GM10248 (cell line): ENCODE results near the gene EMILIN1.

Experiments used
- CTCF ChIA-PET: fragments of 300-600 bp; sonication (Branson Sonifier 250); formaldehyde crosslinking; extraction: SDS; loops from one replicate; lab custom pipeline; 2021; ENCODE audit warnings: antibody characterized with exemption; lab: Yijun Ruan, JAX
- POLR2A ChIA-PET: fragments of 350-650 bp; sonication (Branson Sonifier 250); formaldehyde crosslinking; extraction: SDS; loops from one replicate; lab custom pipeline; 2020; ENCODE audit warnings: antibody characterized with exemption; lab: Yijun Ruan, JAX
- DNase-seq: peaks from one replicate; pipeline ENCODE4 v3.0.0; 2012; ENCODE audit errors: extremely low spot score
- CTCF ChIP-seq: IDR thresholded peaks from 2 replicates; pipeline ENCODE4 v1.5.1; 2012; ENCODE audit warnings: mild to moderate bottlenecking, low read depth; ENCODE audit errors: extremely low read depth, missing control alignments, control extremely low read depth

Gene EMILIN1

GRCh38 chr2:27076323-27076722 lies 2.1 kb upstream of the EMILIN1 start:
- CTCF ChIA-PET = interaction anchor here (1.9 kb wide), 1 partner anchor 16 kb away, joined by 4 read pairs; no protein-coding TSS in a partner anchor
- POLR2A ChIA-PET = no interaction called here
- TF ChIP-seq CTCF = no peak
- DNase-seq = no peak

- TF ChIP-seq CTCF = no peak
- DNase-seq = no peak
- ChIA-PET POLR2A (interaction anchor here (0.6 kb wide), 1 partner anchor 148 kb away, joined by 9 read pairs; no protein-coding TSS in a partner anchor), CTCF (interaction anchor here (1.4 to 1.9 kb wide), 2 partner anchors 17 to 22 kb away, joined by 3 to 4 read pairs; no protein-coding TSS in a partner anchor)
Measured at GRCh38 chr2:27077231-27077630, 1.2 kb upstream of the EMILIN1 start.

GRCh38 chr2:27079233-27080139 lies 1.1 kb downstream of the EMILIN1 start:
- ChIA-PET POLR2A (no interaction called here), CTCF (interaction anchor here (1.5 to 9.6 kb wide), 4 partner anchors 8 to 29 kb away, joined by 3 to 105 read pairs (median 13); partner anchors contain the start of genes AGBL5 and OST4)
- no peak for TF ChIP-seq CTCF
- DNase-seq = no peak

- TF ChIP-seq CTCF = no peak
- CTCF ChIA-PET = interaction anchor here (0.7 to 9.6 kb wide), 8 partner anchors 9 to 270 kb away, joined by 3 to 105 read pairs (median 10); partner anchors contain the start of genes AGBL5 and OST4
- POLR2A ChIA-PET = no interaction called here
- no peak for DNase-seq
Measured at GRCh38 chr2:27080140-27080469, 1.7 kb downstream of the EMILIN1 start.

GRCh38 chr2:27080603-27080936 lies 2.2 kb downstream of the EMILIN1 start:
- TF ChIP-seq CTCF = no peak
- no peak for DNase-seq
- ChIA-PET CTCF (interaction anchor here (0.7 to 9.6 kb wide), 16 partner anchors 9 to 270 kb away, joined by 3 to 105 read pairs (median 6); partner anchors contain the start of genes AGBL5, OST4 and TMEM214), POLR2A (interaction anchor here (1.3 kb wide), 1 partner anchor 9 kb away, joined by 5 read pairs; the partner anchor contains the start of gene OST4)

- no peak for TF ChIP-seq CTCF
Measured at GRCh38 chr2:27081984-27082772, 3.8 kb downstream of the EMILIN1 start.

More at GRCh38 chr2:27081984-27082772, 3.8 kb downstream of the EMILIN1 start:
- DNase-seq = no peak
- ChIA-PET CTCF (interaction anchor here (0.6 to 9.6 kb wide), 21 partner anchors 10 to 1059 kb away, joined by 3 to 105 read pairs (median 6); partner anchors contain the start of genes AGBL5, OST4, PREB and TMEM214), POLR2A (interaction anchor here (0.8 to 1.3 kb wide), 2 partner anchors 10 to 31 kb away, joined by 4 to 5 read pairs; partner anchors contain the start of genes AGBL5 and OST4)
